Measurements from ENCODE around the gene IGHMBP2.
"Not testable (repeated sequence)": the region's sequence is repeated elsewhere in the genome, so short reads cannot be mapped to it uniquely, and the experiment has no call there.

Gene IGHMBP2

DNA sequence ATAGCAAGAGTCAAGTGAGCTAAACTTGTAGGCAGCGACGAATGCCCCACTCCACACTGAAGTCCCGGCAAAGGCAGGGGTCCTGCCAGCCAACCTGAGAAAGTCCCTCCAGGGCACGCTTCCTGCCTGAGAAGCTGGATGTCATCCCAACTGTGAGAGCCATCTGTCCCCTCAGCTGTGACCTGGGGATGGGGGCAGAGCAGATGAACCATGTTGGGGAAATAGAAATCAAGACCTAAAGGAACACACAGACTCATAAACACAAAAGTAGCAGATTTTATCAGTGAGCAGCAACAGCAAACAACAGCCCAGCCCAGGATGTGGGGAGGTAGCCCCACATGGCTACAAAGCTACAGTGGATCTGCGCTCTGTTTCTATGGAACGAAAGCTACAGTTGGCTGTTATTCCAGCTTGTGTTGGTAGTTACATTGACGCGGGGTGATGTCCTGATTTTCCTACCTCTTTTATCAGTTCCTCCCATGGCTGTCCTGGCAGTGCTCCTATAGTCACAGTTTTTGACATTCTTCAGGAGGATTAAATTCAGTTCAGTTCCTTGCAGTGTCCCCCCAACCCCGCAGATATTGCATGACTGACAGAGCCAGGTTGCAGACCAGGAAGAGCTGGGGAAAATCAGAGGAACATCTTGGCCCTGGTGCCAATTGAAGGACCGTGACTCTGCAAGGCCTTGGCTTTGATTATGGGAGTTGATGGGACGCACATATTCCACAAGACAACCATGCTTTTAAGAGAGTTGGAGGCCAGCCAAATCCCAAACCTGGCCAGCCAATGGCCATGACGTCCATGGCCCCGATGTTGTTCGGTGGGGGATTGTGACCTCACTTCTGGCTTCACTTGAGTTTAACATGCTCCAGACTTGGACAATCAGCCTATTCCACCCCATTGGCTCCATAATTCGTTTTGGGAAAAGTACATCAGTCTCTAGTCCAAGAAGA lies 62.5 kb downstream of the IGHMBP2 start:
- DNase-seq: peak in 1 of 2 donors; percentile 30

DNA sequence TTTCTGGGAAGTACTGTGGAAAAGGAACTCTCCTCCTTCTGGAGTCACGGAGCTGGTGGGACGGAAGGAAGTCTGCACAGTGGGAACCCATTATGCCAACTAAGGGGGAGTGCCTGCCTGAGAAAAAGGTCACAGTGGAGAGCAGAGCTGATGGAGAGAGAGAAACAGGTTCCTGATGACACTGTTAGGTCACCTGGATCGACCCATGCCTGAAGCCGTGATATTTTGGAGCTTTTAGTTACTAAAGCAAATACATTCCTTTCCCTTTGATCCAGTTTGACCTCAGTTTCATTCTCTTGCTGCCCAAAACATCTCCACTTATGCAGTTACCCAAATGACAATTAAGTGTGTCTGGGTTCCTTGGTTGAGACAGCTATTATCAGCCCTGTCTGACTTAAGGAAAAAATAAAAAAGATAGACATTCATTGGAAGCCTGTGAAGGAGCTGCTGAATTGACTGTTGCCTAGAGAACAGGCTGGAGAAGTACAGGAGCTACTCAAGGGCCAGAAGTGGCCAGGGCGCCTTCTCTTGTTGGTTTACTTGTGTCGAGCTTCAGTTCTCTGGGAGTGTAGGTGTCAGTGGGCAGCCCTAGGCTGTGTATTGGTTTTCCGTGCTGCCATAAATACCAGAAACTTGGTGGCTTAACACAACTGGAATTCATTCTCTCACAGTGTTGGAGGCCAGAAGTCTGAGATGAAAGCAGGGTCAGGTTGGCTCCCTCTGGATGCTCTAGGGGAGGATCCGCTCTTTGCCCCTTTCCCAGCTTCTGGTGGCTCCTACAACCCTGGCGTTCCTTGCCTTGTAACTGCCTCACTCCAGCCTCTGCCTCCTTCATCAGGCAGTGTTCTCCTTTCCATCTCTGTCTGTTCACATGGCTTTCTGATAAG lies 63.4 kb downstream of the IGHMBP2 start:
- no peak for DNase-seq

- DNase-seq: no peak
These were observed 64.9 kb downstream of the IGHMBP2 start for GRCh38 chr11:68968306-68969250.

GRCh38 chr11:68969386-68969785 lies 65.7 kb downstream of the IGHMBP2 start:
- DNase-seq: no peak

DNA sequence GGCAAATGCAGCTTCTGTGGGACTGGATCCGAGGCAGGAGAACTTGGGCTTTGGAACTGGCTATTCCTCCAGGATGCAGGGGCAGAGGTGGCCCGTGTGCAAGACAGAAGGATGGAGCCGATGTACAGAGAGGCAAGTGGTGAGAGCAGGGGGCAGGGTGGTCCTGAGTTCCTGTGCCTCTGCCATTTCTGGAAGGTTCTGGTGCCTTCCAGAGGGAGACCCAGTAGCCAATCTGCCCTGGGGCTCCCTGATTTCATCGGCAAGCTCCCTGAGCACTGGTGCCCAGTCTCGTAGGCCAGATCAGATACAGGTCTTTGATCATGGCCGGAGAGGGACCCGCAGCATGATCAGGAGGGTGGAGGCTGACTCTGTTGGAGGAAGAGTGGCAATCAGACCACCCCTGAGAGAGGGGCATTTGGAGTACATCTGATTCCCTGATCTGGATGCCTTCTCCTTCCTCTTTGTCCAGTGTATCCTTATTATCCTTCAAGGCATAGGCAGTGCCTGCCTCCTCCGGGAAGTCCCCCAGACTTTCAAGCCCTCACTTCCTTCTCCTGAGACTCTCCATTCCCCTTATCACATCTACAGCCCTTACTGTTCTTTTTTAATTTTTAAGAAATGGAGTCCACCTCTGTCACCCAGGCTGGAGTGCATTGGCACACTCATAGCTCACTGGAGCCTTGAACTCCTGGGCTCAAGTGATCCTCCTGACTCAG lies 67.4 kb downstream of the IGHMBP2 start:
- no peak for DNase-seq

DNA sequence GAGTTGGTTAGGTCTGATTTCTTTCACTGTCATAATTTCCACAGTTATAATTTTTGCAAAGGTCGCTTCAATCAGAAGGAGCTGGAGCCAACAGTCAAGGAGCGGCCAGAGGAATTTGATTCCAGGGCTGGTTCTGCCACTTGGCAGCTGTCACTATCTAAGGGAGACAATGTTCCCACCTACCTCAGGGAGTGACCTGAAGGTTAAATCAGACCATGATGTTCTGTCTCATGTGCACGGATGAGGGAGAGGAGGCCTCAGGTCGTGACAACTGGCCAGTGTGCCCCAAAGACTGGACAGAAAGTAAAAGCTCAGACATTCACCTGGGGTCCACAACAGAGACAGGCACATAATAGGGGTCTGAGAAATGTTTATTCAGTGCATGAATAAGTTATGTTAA lies 69.5 kb downstream of the IGHMBP2 start:
- no peak for DNase-seq

GRCh38 chr11:68973706-68974105 lies 70.0 kb downstream of the IGHMBP2 start:
- DNase-seq: not testable (repeated sequence)

- peak in 1 of 2 donors; percentile 19 for DNase-seq
These were observed 70.9 kb downstream of the IGHMBP2 start for GRCh38 chr11:68974421-68975194.

GRCh38 chr11:68976095-68976494 lies 72.4 kb downstream of the IGHMBP2 start:
- DNase-seq: no peak

GRCh38 chr11:68976563-68976962 lies 72.9 kb downstream of the IGHMBP2 start:
- no peak for DNase-seq

GRCh38 chr11:68977781-68978625 lies 74.3 kb downstream of the IGHMBP2 start:
- no peak for DNase-seq

GRCh38 chr11:68978626-68978930 lies 74.9 kb downstream of the IGHMBP2 start:
- no peak for DNase-seq

DNA sequence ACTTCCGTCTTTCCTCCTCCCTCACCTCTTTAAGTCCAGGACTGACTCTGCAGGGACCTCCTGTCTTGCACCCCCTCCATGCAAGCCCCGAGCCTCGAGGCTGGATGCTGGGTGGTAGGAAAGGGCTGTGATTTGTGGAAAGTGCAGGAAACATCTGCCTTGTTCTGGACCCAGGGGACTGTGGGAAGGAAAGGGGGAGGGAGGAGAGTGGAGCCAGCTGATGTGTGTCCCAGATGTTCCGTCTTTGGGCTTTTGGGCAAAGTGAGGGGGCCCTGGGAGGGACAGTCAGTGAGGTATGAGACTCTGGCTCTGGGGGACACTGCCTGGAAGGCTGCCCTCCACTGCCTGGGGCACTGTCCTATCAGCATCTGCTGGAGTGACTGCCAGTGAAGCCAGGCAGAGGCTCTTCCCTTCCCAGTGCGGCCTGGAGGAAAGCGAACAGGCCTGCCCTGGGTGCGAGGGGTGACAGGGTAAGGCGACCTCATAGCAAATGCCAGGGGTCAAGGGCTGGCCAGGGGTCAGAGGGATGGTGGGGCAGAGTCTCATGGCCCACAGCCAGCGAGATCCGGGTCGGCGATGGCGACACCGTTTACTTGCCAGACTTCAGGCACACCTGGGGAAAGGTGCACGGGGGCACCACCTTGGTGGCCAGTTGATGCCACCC lies 75.4 kb downstream of the IGHMBP2 start:
- no peak for DNase-seq

GRCh38 chr11:68979931-68980775 lies 76.5 kb downstream of the IGHMBP2 start:
- DNase-seq: no peak

GRCh38 chr11:68980776-68981065 lies 77.0 kb downstream of the IGHMBP2 start, which contains the start of gene MRGPRD:
Gene MRGPRD, minus strand, starts transcription at chr11:68980986. Its CDS starts 0 bp downstream, at chr11:68980986.
- DNase-seq: no peak

- DNase-seq: no peak
These were observed 78.4 kb downstream of the IGHMBP2 start for GRCh38 chr11:68982134-68982533.

DNA sequence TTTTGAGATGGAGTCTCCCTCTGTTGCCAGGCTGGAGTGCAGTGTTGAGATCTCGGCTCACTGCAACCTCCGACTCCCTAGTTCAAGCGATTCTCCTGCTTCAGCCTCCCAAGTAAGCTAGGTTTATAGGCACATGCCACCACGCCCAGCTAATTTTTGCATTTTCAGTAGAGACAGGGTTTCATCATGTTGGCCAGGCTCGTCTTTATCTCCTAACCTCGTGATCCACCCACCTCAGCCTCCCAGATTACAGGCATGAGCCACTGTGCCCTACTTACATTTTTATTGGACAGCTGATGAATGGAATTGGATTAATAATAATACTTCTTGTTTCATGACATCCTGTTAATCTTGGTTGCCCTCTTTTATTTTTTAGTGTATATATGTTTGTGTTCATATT lies 80.1 kb downstream of the IGHMBP2 start:
- no peak for DNase-seq

- DNase-seq: no peak
These were observed 83.5 kb downstream of the IGHMBP2 start for GRCh38 chr11:68987211-68987610.

- DNase-seq: no peak
These were observed 84.8 kb downstream of the IGHMBP2 start for GRCh38 chr11:68988491-68988890.
